ENCODE data around the gene ANKLE1. TPM values are rescaled to one million over a fixed set of nuclear protein-coding genes. Genes with fewer than 3 reads are reported as not detected.

The ANKLE1 gene
- total RNA-seq, 2 experiments from 2014 or later = 2.9 to 3.1 TPM

- Mint-ChIP-seq H3K9me3 (ENCODE audit: low read depth) (no peaks in the 10 kb centered on the region), H3K4me1 (peaks cover 42% of the 10 kb centered on the region), H3K27ac (peak within 1 kb of the TSS; percentile 90), H3K36me3 (ENCODE audit: low read depth) (peaks cover 9% of the 10 kb centered on the region), H3K27me3 (no peaks in the 10 kb centered on the region), H3K4me3 (peak within 1 kb of the TSS; percentile 95)
- ChIA-PET POLR2A (interaction anchor here (0.5 to 1.8 kb wide), 12 partner anchors 8 to 1233 kb away, joined by 3 to 11 read pairs (median 4); partner anchors contain the start of genes ANO8, BABAM1, BST2 and MVB12A), CTCF (interaction anchor here (0.6 to 3.6 kb wide), 9 partner anchors 12 to 992 kb away, joined by 3 to 13 read pairs (median 5); partner anchors contain the start of genes BABAM1 and MVB12A)
- peak; percentile 82 for ATAC-seq
- peak; percentile 100 for DNase-seq
- intact Hi-C loops (cut with DNase I, micrococcal nuclease) = loop anchor here (1.0 to 5.0 kb wide), 13 partner anchors 17 to 767 kb away; partner anchors contain the start of genes GTPBP3 (in 2 of the 2), BABAM1 (in 1 of the 2), CHERP (in 1 of the 2) and HAUS8 (in 1 of the 2)
Observed at GRCh38 chr19:17309198-17309964, 27.7 kb downstream of the ANKLE1 start, which contains the start of gene DDA1. TSS of gene DDA1 (plus strand) at chr19:17309563. CDS start at chr19:17309655, 92 bp downstream.

- peak; percentile 51 for DNase-seq
- no peak for ATAC-seq
- Mint-ChIP-seq H3K9me3 (ENCODE audit: low read depth) (no peaks in the 10 kb centered on the region), H3K4me1 (peaks cover 39% of the 10 kb centered on the region), H3K27ac (peak overlapping the region; percentile 90), H3K36me3 (ENCODE audit: low read depth) (peaks cover 12% of the 10 kb centered on the region), H3K4me3 (peak overlapping the region; percentile 95), H3K27me3 (no peaks in the 10 kb centered on the region)
- POLR2A ChIA-PET = interaction anchor here (1.0 to 1.8 kb wide), 2 partner anchors 25 to 95 kb away, joined by 5 to 11 read pairs; partner anchors contain the start of genes ANO8 and BST2
- intact Hi-C loops (cut with DNase I, micrococcal nuclease) = loop anchor here (1.0 to 5.0 kb wide), 13 partner anchors 18 to 768 kb away; partner anchors contain the start of genes GTPBP3 (in 2 of the 2), BABAM1 (in 1 of the 2), CHERP (in 1 of the 2) and HAUS8 (in 1 of the 2)
- CTCF ChIA-PET = interaction anchor here (0.8 to 3.6 kb wide), 5 partner anchors 11 to 79 kb away, joined by 3 to 13 read pairs (median 3); partner anchors contain the start of gene ANO8
Observed at GRCh38 chr19:17309965-17310461, 28.3 kb downstream of the ANKLE1 start.

DNA sequence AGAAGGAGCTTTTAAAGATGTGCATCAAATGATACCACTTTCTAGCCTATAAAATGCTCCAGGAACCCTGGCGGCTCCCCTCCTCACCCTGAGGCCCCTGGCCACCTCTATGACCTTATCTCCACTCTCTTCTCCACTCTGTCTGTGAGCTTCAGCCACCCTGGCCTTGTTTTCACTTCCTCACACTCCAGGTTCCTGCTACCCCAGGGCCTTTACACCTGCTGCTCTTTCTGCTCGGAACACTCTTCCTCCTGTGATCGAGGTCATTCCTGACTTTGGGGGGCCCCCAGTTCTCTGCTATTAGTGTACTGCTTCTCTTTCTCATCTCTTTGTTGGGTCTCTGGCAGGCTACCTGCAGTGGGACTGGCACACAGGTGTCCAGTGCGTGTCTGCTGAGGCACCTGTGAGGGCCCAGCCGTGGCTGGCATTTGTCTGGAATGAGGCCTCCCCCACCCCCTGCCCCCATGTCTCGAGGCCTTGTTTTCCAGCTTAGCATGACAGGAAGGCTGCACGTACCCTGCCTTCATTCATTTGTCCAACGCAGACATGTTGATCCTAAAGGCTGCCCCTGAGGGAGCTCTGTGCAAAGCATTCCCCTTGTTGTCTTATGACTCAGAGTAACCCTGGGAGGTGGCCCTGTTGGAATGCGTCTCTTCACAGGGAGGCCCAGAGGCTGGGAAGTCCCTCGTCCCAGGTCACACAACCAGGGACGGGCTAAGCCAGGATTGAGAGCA is 29.9 kb downstream of the ANKLE1 start:
- POLR2A ChIA-PET = no interaction called here
- CTCF ChIA-PET = interaction anchor here (0.7 to 0.8 kb wide), 3 partner anchors 18 to 300 kb away, joined by 3 to 4 read pairs (median 3); no protein-coding TSS in a partner anchor

DNA sequence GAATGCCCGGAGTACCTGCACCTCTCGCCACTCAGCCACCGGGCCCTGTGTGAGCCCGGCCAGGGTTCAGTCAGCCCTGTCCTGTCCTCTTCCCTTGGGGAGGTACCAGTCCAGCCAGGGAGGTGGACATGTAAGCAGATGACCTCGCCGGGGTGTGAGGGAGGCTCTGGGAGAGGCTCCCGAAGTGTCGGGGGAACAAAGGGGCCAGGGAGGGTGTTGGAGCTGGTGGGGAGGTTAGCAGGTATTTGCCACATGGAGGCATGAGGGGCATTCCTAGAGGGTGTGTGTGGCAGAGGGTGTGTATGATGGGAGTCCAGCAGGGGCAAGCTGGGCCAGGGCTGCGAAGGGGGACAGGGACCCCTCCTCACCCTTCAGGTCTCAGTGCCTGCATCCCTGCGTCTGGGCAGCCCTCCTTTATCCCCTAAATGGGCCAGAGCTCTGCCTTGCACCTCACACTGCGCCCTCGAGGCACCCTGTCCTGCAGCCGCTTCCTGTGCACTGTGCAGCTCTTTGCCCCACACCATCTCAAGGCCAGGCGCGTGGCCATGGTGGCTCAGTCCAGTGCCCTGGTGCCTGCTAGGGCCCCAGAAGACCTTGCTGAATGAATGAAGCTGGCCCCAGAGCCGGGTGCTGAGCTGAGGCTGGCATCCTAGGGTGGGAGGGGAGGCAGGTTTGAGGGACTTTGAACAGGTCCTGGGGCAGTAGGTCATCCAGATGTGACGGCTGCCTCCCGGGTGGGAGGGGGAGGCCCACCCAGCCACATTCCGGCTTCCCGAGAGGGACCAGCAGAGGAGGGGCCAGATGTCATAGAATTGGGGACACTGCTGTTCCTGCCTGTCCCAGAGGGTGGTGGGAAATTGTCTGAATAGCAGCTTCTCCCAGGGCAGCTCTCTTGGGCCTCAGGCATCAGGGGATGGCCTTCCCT is 30.8 kb downstream of the ANKLE1 start:
- no peak overlapping the region for H3K4me3 Mint-ChIP-seq
- DNase-seq = no peak
- ChIA-PET POLR2A (no interaction called here), CTCF (interaction anchor here (1.0 kb wide), 1 partner anchor 52 kb away, joined by 3 read pairs; no protein-coding TSS in a partner anchor)
- H3K27me3 Mint-ChIP-seq = no peaks in the 10 kb centered on the region
- peaks cover 28% of the 10 kb centered on the region for H3K4me1 Mint-ChIP-seq
- H3K9me3 Mint-ChIP-seq (ENCODE audit: low read depth) = no peaks in the 10 kb centered on the region
- no peak overlapping the region for H3K27ac Mint-ChIP-seq
- ATAC-seq = no peak
- intact Hi-C loops (cut with DNase I, micrococcal nuclease) = no loop called here
- H3K36me3 Mint-ChIP-seq (ENCODE audit: low read depth) = peaks cover 22% of the 10 kb centered on the region

More for the DNA sequence above, 29.9 kb downstream of the ANKLE1 start:
- no peaks in the 10 kb centered on the region for H3K27me3 Mint-ChIP-seq
- H3K4me1 Mint-ChIP-seq = peaks cover 32% of the 10 kb centered on the region
- DNase-seq = no peak
- no peak overlapping the region for H3K27ac Mint-ChIP-seq
- ATAC-seq = no peak
- no peaks in the 10 kb centered on the region for H3K9me3 Mint-ChIP-seq (ENCODE audit: low read depth)
- intact Hi-C loops (cut with DNase I, micrococcal nuclease) = no loop called here
- peaks cover 22% of the 10 kb centered on the region for H3K36me3 Mint-ChIP-seq (ENCODE audit: low read depth)
- H3K4me3 Mint-ChIP-seq = peak overlapping the region; percentile 32

GRCh38 chr19:17314007-17314593 is 32.4 kb downstream of the ANKLE1 start:
- Mint-ChIP-seq H3K4me1 (peaks cover 20% of the 10 kb centered on the region), H3K4me3 (no peak overlapping the region), H3K36me3 (ENCODE audit: low read depth) (peaks cover 22% of the 10 kb centered on the region), H3K27ac (no peak overlapping the region), H3K9me3 (ENCODE audit: low read depth) (no peaks in the 10 kb centered on the region), H3K27me3 (no peaks in the 10 kb centered on the region)
- no peak for ATAC-seq
- intact Hi-C loops (cut with DNase I, micrococcal nuclease) = no loop called here
- CTCF ChIA-PET = no interaction called here
- DNase-seq = no peak
- POLR2A ChIA-PET = no interaction called here

DNA sequence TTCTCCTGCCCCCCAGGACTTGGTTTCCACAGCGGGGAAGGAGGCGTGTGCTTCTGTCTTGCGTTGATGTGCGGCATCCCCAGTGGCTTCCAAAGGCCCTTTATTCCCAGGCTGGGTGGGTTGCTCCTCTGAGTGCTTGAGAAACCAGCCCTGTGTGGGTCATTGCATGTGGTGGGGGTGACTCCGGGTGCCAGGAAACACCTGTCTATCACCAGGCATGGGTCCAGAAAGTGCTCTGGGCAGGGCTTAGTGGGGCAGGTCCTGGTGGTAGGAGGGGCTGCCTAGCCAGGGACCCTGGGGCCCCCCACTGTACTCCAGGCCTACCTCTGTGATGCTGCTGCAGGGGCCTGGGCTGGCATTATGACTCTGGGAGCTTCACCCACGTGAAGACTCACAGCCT is 37.3 kb downstream of the ANKLE1 start:
- POLR2A ChIA-PET = interaction anchor here (0.7 to 1.0 kb wide), 2 partner anchors 10 to 23 kb away, joined by 4 read pairs; partner anchors contain the start of gene DDA1
- DNase-seq = no peak
- Mint-ChIP-seq H3K4me1 (peaks cover 3% of the 10 kb centered on the region), H3K27ac (no peak overlapping the region), H3K4me3 (no peak overlapping the region), H3K9me3 (ENCODE audit: low read depth) (no peaks in the 10 kb centered on the region), H3K36me3 (ENCODE audit: low read depth) (peaks cover 32% of the 10 kb centered on the region), H3K27me3 (no peaks in the 10 kb centered on the region)
- CTCF ChIA-PET = no interaction called here
- ATAC-seq = no peak
- intact Hi-C loops (cut with DNase I, micrococcal nuclease) = no loop called here

GRCh38 chr19:17319473-17320238 is 38.0 kb downstream of the ANKLE1 start:
- H3K27ac Mint-ChIP-seq = no peak overlapping the region
- ChIA-PET POLR2A (interaction anchor here (1.1 kb wide), 1 partner anchor 53 kb away, joined by 3 read pairs; no protein-coding TSS in a partner anchor), CTCF (no interaction called here)

DNA sequence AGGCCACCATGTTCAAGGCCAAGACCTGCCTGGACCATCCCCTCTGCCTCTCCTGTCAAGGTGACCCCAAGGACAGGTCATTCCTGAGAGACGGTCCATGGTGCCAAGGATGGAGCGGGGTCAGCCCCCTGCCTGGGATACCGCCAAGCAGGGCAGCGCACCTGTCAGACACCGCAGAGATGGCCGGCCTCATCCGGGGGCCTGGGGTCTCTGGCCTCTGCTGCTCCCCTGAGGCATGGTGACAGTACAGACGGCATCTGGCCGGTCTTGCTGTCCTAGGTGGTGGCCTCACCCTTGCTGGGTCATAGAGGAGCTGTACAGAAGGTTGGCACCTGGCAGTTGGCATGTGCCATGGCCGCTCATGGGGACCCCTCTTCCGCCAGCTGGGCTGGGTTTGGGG is 38.7 kb downstream of the ANKLE1 start:
- H3K27ac Mint-ChIP-seq = no peak overlapping the region
- H3K4me1 Mint-ChIP-seq = peaks cover 3% of the 10 kb centered on the region
- peaks cover 26% of the 10 kb centered on the region for H3K36me3 Mint-ChIP-seq (ENCODE audit: low read depth)
- no peaks in the 10 kb centered on the region for H3K27me3 Mint-ChIP-seq
- DNase-seq (no peak), ATAC-seq (no peak)
- no peak overlapping the region for H3K4me3 Mint-ChIP-seq
- POLR2A ChIA-PET = interaction anchor here (1.1 kb wide), 1 partner anchor 52 kb away, joined by 3 read pairs; no protein-coding TSS in a partner anchor
- intact Hi-C loops (cut with DNase I, micrococcal nuclease) = no loop called here
- CTCF ChIA-PET = interaction anchor here (1.0 kb wide), 1 partner anchor 11 kb away, joined by 3 read pairs; the partner anchor contains the start of gene DDA1
- no peaks in the 10 kb centered on the region for H3K9me3 Mint-ChIP-seq (ENCODE audit: low read depth)

More at GRCh38 chr19:17319473-17320238, 38.0 kb downstream of the ANKLE1 start:
- intact Hi-C loops (cut with DNase I, micrococcal nuclease) = no loop called here
- peaks cover 27% of the 10 kb centered on the region for H3K36me3 Mint-ChIP-seq (ENCODE audit: low read depth)
- no peaks in the 10 kb centered on the region for H3K9me3 Mint-ChIP-seq (ENCODE audit: low read depth)
- no peaks in the 10 kb centered on the region for H3K27me3 Mint-ChIP-seq
- H3K4me3 Mint-ChIP-seq = no peak overlapping the region
- ATAC-seq = no peak
- H3K4me1 Mint-ChIP-seq = peaks cover 3% of the 10 kb centered on the region
- no peak for DNase-seq

GRCh38 chr19:17321655-17322489 is 40.2 kb downstream of the ANKLE1 start:
- DNase-seq (no peak), ATAC-seq (no peak)
- peaks cover 3% of the 10 kb centered on the region for H3K4me1 Mint-ChIP-seq
- POLR2A ChIA-PET = interaction anchor here (0.7 to 0.9 kb wide), 2 partner anchors 13 to 248 kb away, joined by 3 read pairs; partner anchors contain the start of gene DDA1
- no peaks in the 10 kb centered on the region for H3K9me3 Mint-ChIP-seq (ENCODE audit: low read depth)
- no peak overlapping the region for H3K27ac Mint-ChIP-seq
- H3K36me3 Mint-ChIP-seq (ENCODE audit: low read depth) = peaks cover 16% of the 10 kb centered on the region
- CTCF ChIA-PET = no interaction called here
- intact Hi-C loops (cut with DNase I, micrococcal nuclease) = no loop called here
- H3K27me3 Mint-ChIP-seq = no peaks in the 10 kb centered on the region
- no peak overlapping the region for H3K4me3 Mint-ChIP-seq

Measured in activated CD4-positive, alpha-beta T cell treated with anti-CD3 and anti-CD28 coated beads for 36 hours (primary cell).